Heart left ventricle (tissue), 16 donors: Measurements from ENCODE around the gene KRT37. TPM values are rescaled to one million over a fixed set of nuclear protein-coding genes. Genes with fewer than 3 reads are reported as not detected.
"Not testable (repeated sequence)": the region's sequence is repeated elsewhere in the genome, so short reads cannot be mapped to it uniquely, and the experiment has no call there.

Source experiments
- ATAC-seq, 4 donors: fragments of 200-7000 bp; cut with Tn5 transposase; one replicate each; pipeline ENCODE4 v1.9.1; 2020 to 2022; ENCODE audit warnings: moderate library complexity in 4 of 4, mild to moderate bottlenecking in 3 of 4, moderate number of reproducible peaks in 1 of 4
- DNase-seq, 5 donors: peaks; one replicate each; pipeline ENCODE4 v3.0.0-alpha.2; 2020
- H3K27ac ChIP-seq, 12 donors: fragments of 200-600 bp; sonication (generic) in 4 of 12; one replicate each; pipeline versions ENCODE4 v1.5.0 to v1.8.0; 2016 to 2022; ENCODE audit warnings: mild to moderate bottlenecking in 2 of 12
- H3K27me3 ChIP-seq, 9 donors: fragments of 200-600 bp; sonication (generic) in 2 of 9; one replicate each; pipeline versions ENCODE4 v1.5.1 to v1.8.0; 2016 to 2022; ENCODE audit warnings: mild to moderate bottlenecking in 3 of 9
- H3K36me3 ChIP-seq, 9 donors: fragments of 200-600 bp; sonication (generic) in 2 of 9; one replicate each; pipeline versions ENCODE4 v1.5.0 to v1.8.0; 2018 to 2022; ENCODE audit warnings: mild to moderate bottlenecking in 2 of 9
- H3K4me1 ChIP-seq, 12 donors: fragments of 200-600 bp; sonication (generic) in 4 of 12; one replicate each; pipeline versions ENCODE4 v1.5.0 to v1.8.0; 2016 to 2022; ENCODE audit warnings: mild to moderate bottlenecking in 3 of 12
- H3K4me3 ChIP-seq, 12 donors: fragments of 200-600 bp; sonication (generic) in 4 of 12; one replicate each; pipeline versions ENCODE4 v1.5.0 to v1.8.0; 2017 to 2022; ENCODE audit warnings: mild to moderate bottlenecking in 9 of 12, moderate library complexity in 4 of 12
- H3K9me3 ChIP-seq, 12 donors: fragments of 200-600 bp; sonication (generic) in 4 of 12; one replicate each; pipeline versions ENCODE4 v1.5.0 to v1.8.0; 2016 to 2022; ENCODE audit warnings: mild to moderate bottlenecking in 1 of 12
- CTCF ChIP-seq, 12 donors: fragments of 200-600 bp; sonication (generic) in 4 of 12; IDR thresholded peaks; one replicate each; pipeline versions ENCODE4 v1.5.0 to v1.8.0; 2018 to 2022; ENCODE audit warnings: antibody characterized with exemption in 12 of 12, mild to moderate bottlenecking in 5 of 12
- POLR2A ChIP-seq, 2 donors: fragments of 450-650 bp; IDR thresholded peaks; one replicate each; pipeline ENCODE4 v1.6.1; 2017; ENCODE audit warnings: antibody characterized with exemption in 2 of 2, mild to moderate bottlenecking in 2 of 2, moderate library complexity in 2 of 2
- WGBS, 4 donors: extraction: QIAGEN DNeasy Blood & Tissue Kit in 2 of 4; methylation state at CpG; one replicate each; pipeline versions ENCODE4 v1.1.5 to v1.1.7; 2013 to 2018; 5-methylcytosine and 5-hydroxymethylcytosine counted together
- intact Hi-C, 10 donors: fragments of 100-400 bp; cut with DNase I; formaldehyde crosslinking; loops; one replicate each; pipeline versions ENCODE4 v1.11.1 to v1.14.2; 2022
- polyA plus RNA-seq, 2 donors: library from polyadenylated mRNA; stranded (reverse); fragments of 200-250 nt; gene quantifications; one replicate each; pipeline ENCODE4 v1.2.3, GENCODE V29; 2013
- total RNA-seq, 9 donors: library from RNA; depleted of rRNA in 2 of 9; stranded (reverse); fragments of >200 nt in 2 of 9; fragmentation: NEBNext Ultra II Directional in 3 of 9; extraction: Animal tissue kit (Norgen Biotek cat#: 25700) in 3 of 9; gene quantifications; one replicate each; pipeline versions ENCODE4 v1.1.0 to v1.2.4, GENCODE V29; 2016 to 2023
- donor health status: ischemic (EF 13 %, LVEDD 7.1; RV severe dilation, severe dysfunction).
- donor health status: healthy with polysubstance abuse.
- donor health status: DM: no; HTN: yes; CAD: no.
- donor health status: DM: no; HTN: no; CAD: no.
- donor health status: ischemic (EF 25% LVEDD 6.9; RV normal size, moderate dysfunction).
- donor health status: ischemic (EF 25% LVEDD 5.7; RV mildly dilated, moderate dysfunction).
- donor health status: healthy.
- donor health status: DM: yes; HTN: yes; CAD: no.
- donor health status: ischemic (EF 35%, LVEDD 5.7; RV mildly dilated, moderate dysfunction).
- donor health status: nonischemic (EF 11% LVEDD 7.7; RV severe dilation, severe dysfunction).
- donor health status: DM: yes; HTN: yes; CAD: no.
- donor health status: PGD.
- donor health status: ischemic (EF 29% LVEDD 5.4; RV normal size, mild dysfunction).
- donor health status: nonischemic (EF 23%, LVEDD 6.1; RV moderate dilation, normal function).

The KRT37 gene
- total and polyA plus RNA-seq, 11 donors: not detected

DNA sequence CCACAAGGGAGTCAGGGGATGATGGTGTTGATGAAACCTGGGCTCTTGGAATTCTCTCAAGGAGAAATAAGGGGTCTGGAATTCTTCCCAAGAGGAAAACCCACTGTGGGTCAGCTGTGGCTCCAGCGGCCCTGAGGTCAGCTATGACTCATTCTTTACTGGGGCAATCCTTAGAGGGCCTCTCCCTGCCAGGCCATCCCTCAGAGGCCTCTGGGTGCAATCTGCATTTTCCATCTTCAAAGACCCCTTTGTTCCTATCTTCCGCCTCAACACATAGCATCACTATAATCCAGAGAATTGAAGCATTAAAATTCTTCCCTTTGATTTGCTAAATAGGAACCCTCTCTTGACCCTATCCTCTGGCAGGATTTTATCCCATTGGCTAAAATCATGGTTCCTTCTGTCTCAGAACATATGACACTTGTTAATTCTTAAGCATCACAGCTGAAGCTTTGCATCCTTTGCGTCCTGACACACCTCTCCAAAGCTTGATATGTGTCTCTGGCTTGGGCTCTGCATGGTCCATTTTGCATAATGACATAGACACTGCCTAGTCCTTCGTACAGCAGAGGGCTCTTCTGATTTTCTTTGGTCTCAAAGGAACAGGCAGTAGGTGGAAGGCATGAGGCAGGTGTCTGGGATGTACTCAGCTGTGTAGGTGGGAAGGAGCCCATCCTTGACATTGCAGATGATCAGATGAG, 4.4 kb upstream of the KRT37 start:
- no peaks in the 10 kb centered on the region for H3K36me3 ChIP-seq
- ATAC-seq: no peak
- H3K27ac ChIP-seq: no peak overlapping the region
- no peak for DNase-seq
- H3K9me3 ChIP-seq: no peaks in the 10 kb centered on the region
- H3K4me3 ChIP-seq: no peak overlapping the region
- intact Hi-C loops: no loop called here
- peaks cover 0 to under 1% (median 0%) of the 10 kb centered on the region in 12 donors for H3K4me1 ChIP-seq
- H3K27me3 ChIP-seq: peaks cover 0 to 21% (median 0%) of the 10 kb centered on the region in 9 donors
- WGBS, 4 donors: 55 to 62% (median 58%) methylated on average over 4 of the region's 4 CpGs
- no peak for TF ChIP-seq CTCF (IDR thresholded peaks at IDR 0.05)
- no peak for TF ChIP-seq POLR2A (IDR thresholded peaks at IDR 0.05)

DNA sequence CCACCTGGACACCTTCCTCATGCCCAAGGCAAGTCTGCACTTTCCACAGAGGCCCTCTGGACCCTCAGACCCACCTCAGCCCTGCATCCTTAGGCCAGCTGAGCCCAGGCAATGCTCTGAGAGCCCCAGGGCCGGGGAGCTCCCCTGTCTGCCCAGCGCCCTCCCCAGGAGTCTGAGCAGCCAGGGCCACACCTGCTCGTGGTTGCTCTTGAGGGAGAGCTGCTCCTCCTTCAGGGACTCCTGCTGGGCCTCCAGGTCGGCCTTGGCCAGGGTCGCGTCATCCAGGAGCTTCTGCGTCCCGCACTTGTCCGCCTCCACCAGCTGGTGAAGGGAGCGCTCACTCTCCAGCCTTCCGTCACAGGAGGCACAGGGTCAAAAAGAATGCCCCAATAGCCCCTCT, 1.8 kb downstream of the KRT37 start:
- intact Hi-C loops, H3K27ac ChIP-seq, H3K4me3 ChIP-seq, H3K27me3 ChIP-seq, H3K9me3 ChIP-seq, H3K36me3 ChIP-seq, DNase-seq, H3K4me1 ChIP-seq: not testable (repeated sequence)
- ATAC-seq: peak in 1 of 4 donors; percentile 29
- 80 to 97% (median 88%) methylated on average over 9 to 11 of the region's 11 CpGs for WGBS, 4 donors

DNA sequence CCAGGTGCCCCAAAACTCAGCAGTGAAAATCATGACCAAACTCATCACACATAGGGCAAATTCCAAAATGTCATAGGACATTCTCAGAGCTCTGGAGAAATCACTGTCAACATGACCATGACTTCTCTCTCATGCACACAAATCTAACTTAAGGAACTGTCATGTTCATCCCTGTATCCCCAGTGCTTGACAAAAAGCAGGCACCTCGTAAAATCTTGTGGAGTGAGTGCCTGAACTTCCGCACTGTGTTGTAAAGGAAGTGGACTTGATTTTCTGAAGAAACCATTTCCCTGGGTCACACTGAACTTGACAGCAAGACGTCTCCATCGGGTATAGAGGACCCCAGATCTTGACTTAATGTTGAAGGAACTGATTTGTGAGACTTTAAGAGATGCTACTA, 2.8 kb downstream of the KRT37 start:
- ATAC-seq (no peak), DNase-seq (no peak)
- H3K4me1 ChIP-seq: peaks cover 0 to 8% (median under 1%) of the 10 kb centered on the region in 12 donors
- no peak for TF ChIP-seq POLR2A (IDR thresholded peaks at IDR 0.05)
- H3K9me3 ChIP-seq: no peaks in the 10 kb centered on the region
- 62 to 80% (median 69%) methylated on average over 4 of the region's 4 CpGs for WGBS, 4 donors
- intact Hi-C loops: no loop called here
- no peaks in the 10 kb centered on the region for H3K36me3 ChIP-seq
- no peak overlapping the region for H3K4me3 ChIP-seq
- no peak overlapping the region for H3K27ac ChIP-seq
- H3K27me3 ChIP-seq: peaks cover 0 to 5% (median 0%) of the 10 kb centered on the region in 9 donors

GRCh38 chr17:41421116-41421515, 3.3 kb downstream of the KRT37 start:
- no peak for TF ChIP-seq POLR2A (IDR thresholded peaks at IDR 0.05)
- TF ChIP-seq CTCF (IDR thresholded peaks at IDR 0.05): no peak
- ATAC-seq (no peak), DNase-seq (no peak)
- no peak overlapping the region for H3K27ac ChIP-seq
- H3K4me3 ChIP-seq: no peak overlapping the region
- WGBS, 4 donors: 75 to 84% (median 82%) methylated on average over 9 of the region's 9 CpGs
- intact Hi-C loops: no loop called here
- H3K9me3 ChIP-seq: no peaks in the 10 kb centered on the region
- H3K4me1 ChIP-seq: peaks cover 0 to 9% (median 4%) of the 10 kb centered on the region in 12 donors
- H3K36me3 ChIP-seq: no peaks in the 10 kb centered on the region
- peaks cover 0 to under 1% (median 0%) of the 10 kb centered on the region in 9 donors for H3K27me3 ChIP-seq

DNA sequence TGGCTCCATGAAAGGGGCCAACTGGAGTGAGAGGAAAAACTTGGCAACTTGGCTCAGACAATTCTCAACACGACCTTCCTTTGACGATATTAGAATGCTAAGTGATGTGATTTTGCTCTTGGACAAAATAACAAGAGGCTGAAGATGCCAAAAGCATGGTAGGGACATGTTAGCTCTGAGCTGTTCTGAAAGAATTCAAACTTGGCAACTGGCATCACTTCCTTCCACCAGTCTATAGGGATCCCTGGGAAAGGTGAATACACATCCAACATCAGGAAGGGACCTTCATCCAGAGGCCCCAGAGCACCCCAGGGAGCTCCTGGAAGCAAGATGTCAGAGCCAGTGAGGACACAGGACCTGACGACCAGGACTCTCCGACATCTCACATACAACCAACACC, 4.3 kb downstream of the KRT37 start:
- no peak for TF ChIP-seq POLR2A (IDR thresholded peaks at IDR 0.05)
- TF ChIP-seq CTCF (IDR thresholded peaks at IDR 0.05): no peak
- ATAC-seq: no peak
- intact Hi-C loops: no loop called here
- Histone ChIP-seq H3K27ac (no peak overlapping the region), H3K9me3 (no peaks in the 10 kb centered on the region), H3K4me3 (no peak overlapping the region), H3K36me3 (no peaks in the 10 kb centered on the region), H3K27me3 (no peaks in the 10 kb centered on the region), H3K4me1 (peaks cover 0 to 14% (median 4%) of the 10 kb centered on the region in 12 donors)
- no peak for DNase-seq
- 62 to 69% (median 65%) methylated on average over 4 of the region's 4 CpGs for WGBS, 4 donors
